Activated CD4-positive, alpha-beta T cell treated with anti-CD3 and anti-CD28 coated beads for 48 hours (primary cell): ENCODE measurements around the gene LASP1NB.
"Not testable (repeated sequence)": the region's sequence is repeated elsewhere in the genome, so short reads cannot be mapped to it uniquely, and the experiment has no call there.

Source experiments
- DNase-seq: peaks from one replicate; pipeline ENCODE4 v3.0.0-alpha.2; 2020

LASP1NB gene

GRCh38 chr17:38897671-38898290 is 27.6 kb upstream of the LASP1NB start:
- no peak for DNase-seq

GRCh38 chr17:38898291-38898679 is 27.1 kb upstream of the LASP1NB start:
- peak; percentile 51 for DNase-seq

GRCh38 chr17:38898812-38899348 is 26.5 kb upstream of the LASP1NB start:
- peak; percentile 93 for DNase-seq

- DNase-seq: no peak
These were observed 26.0 kb upstream of the LASP1NB start for GRCh38 chr17:38899421-38899820.

- DNase-seq: peak; percentile 38
These were observed 24.3 kb upstream of the LASP1NB start for GRCh38 chr17:38900978-38901656.

GRCh38 chr17:38903404-38903803 is 22.0 kb upstream of the LASP1NB start:
- no peak for DNase-seq

- no peak for DNase-seq
These were observed 20.5 kb upstream of the LASP1NB start for GRCh38 chr17:38904892-38905291.

GRCh38 chr17:38905375-38905774 is 20.0 kb upstream of the LASP1NB start:
- DNase-seq: no peak

- no peak for DNase-seq
These were observed 18.8 kb upstream of the LASP1NB start for GRCh38 chr17:38906460-38907228.

GRCh38 chr17:38907930-38908675 is 17.3 kb upstream of the LASP1NB start:
- DNase-seq: no peak

GRCh38 chr17:38908676-38909181 is 16.7 kb upstream of the LASP1NB start:
- no peak for DNase-seq

- DNase-seq: no peak
These were observed 15.1 kb upstream of the LASP1NB start for GRCh38 chr17:38910325-38910724.

GRCh38 chr17:38911081-38911730 is 14.2 kb upstream of the LASP1NB start:
- DNase-seq: no peak

GRCh38 chr17:38911731-38912081 is 13.7 kb upstream of the LASP1NB start:
- DNase-seq: not testable (repeated sequence)

GRCh38 chr17:38912221-38912813 is 13.1 kb upstream of the LASP1NB start:
- no peak for DNase-seq

- DNase-seq: no peak
These were observed 10.4 kb upstream of the LASP1NB start for GRCh38 chr17:38914741-38915638.

GRCh38 chr17:38915639-38915995 is 9.8 kb upstream of the LASP1NB start:
- DNase-seq: no peak

- DNase-seq: no peak
These were observed 8.6 kb upstream of the LASP1NB start for GRCh38 chr17:38916771-38917170.

GRCh38 chr17:38917259-38917658 is 8.2 kb upstream of the LASP1NB start:
- DNase-seq: no peak

GRCh38 chr17:38918129-38918913 is 7.1 kb upstream of the LASP1NB start:
- DNase-seq: no peak
